ENCODE measurements around the gene HLTF. TPM values are rescaled to one million over a fixed set of nuclear protein-coding genes. Genes with fewer than 3 reads are reported as not detected.
A peak's percentile ranks its signal among the peaks of the same experiment; 100 is the strongest.
"Not testable (repeated sequence)": the region's sequence is repeated elsewhere in the genome, so short reads cannot be mapped to it uniquely, and the experiment has no call there.

HLTF gene
- total RNA-seq, 8 experiments from 2014 or later = 7.5 to 92.1 (median 71.6) TPM

DNA sequence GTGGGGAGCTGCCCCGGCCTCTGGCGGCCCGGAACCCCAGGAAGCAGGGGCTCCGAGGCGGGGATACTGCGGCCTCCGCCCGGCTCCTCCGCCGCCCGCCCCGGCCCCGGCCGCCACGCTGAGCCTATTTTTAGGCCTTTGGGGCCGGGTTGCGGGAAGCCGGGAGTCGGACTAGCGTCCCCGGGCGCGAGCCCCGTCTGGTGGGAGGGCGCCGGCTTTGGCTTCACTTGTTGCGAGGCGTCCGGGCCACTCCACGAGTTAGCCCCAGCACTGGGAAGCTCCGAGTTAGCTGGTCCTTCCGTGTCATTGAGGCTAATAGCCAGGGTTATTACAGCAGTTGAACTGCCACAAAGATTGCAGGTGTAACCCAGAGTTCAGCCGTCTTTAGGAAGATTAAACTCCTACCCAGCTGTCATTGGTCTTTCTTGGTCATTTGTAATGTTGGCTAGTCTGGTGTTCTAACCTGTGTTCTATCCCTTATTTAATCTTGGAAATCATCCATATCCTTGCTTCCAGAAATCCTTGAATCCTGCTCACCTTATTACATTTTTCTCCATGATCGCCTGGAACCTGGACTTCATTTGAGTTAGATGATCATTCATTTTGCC, 94.2 kb downstream of the HLTF start:
- in situ Hi-C loops (cut with MboI; ENCODE audit: low pct_unique_long_range_greater_than_20kb in 2 of 9, low sequenced_read_pairs in 9 of 9, unreplicated experiment in 9 of 9) = no loop called here
- ATAC-seq (replicated peaks in 6 of 8) = peak in 6 of 8 experiments; percentile 15 to 47 (median 30)
- no peaks in the 10 kb centered on the region for H3K4me1 ChIP-seq (replicated peaks in 1 of 2)
- WGBS, 10 experiments = 10 to 100% (median 40%) methylated on average over 1 to 4 of the region's 34 CpGs; no CpG with 5 or more reads in 5 of the 10 experiments
- peak overlapping the region; percentile 3 to 65 for H3K27ac ChIP-seq
- H3K4me3 ChIP-seq = peak overlapping the region; percentile 52 to 76 (median 64)

DNA sequence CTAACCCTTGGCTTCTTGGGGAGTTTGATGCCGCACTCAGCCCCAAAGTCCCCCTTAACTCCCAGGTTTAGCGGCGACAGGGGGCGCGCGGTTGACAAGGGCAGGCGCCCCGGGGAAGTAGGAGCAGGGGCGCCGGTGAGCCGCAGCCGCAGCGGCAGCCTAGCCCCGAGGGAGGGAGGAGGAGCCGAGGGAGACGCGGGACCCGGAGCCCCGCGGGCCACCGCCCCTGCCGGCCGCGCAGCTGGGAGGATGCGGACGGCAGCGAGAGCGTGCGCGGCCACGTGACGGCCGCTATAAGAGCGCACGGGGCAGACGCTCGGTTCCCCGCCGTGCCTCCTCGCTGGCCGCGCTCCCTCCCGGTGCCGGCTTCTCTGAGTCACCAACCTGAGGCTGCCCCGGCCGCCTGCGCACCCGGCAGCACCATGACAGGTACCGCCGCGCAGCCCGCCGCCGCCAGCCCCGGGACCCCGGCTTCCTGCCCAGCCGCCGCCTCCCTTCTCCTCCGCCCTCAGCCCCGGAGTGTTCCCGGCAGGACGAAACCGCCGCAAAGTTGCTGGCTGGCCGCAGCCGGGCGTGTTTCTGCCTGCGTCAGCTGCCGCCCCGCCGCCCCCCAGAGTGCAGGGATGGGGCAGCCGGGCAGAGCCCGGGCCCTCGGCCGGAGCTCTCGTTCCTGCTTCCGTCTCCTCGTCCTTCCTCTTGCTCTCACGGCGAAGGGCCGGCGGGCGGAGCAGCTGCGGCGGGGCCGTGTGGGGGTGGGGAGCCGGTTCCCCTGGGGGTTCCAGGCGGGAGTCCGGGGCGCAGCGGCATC, 94.9 kb downstream of the HLTF start, which contains the start of gene GYG1:
Gene GYG1 (plus strand): TSS at position 322 of the 808 bp plus-strand sequence. CDS start 101 bp downstream, at position 423.
- peak within 1 kb of the TSS; percentile 52 to 76 (median 64) for H3K4me3 ChIP-seq
- peak within 1 kb of the TSS; percentile 3 to 65 for H3K27ac ChIP-seq
- H3K4me1 ChIP-seq (replicated peaks in 1 of 2) = no peaks in the 10 kb centered on the region
- WGBS, 10 experiments = 0 to 22% (median 2%) methylated on average over 1 to 12 of the region's 91 CpGs; no CpG with 5 or more reads in 7 of the 10 experiments
- ATAC-seq (replicated peaks in 6 of 8) = peak; percentile 88 to 96 (median 94)
- in situ Hi-C loops (cut with MboI; ENCODE audit: low pct_unique_long_range_greater_than_20kb in 2 of 9, low sequenced_read_pairs in 9 of 9, unreplicated experiment in 9 of 9) = no loop called here

DNA sequence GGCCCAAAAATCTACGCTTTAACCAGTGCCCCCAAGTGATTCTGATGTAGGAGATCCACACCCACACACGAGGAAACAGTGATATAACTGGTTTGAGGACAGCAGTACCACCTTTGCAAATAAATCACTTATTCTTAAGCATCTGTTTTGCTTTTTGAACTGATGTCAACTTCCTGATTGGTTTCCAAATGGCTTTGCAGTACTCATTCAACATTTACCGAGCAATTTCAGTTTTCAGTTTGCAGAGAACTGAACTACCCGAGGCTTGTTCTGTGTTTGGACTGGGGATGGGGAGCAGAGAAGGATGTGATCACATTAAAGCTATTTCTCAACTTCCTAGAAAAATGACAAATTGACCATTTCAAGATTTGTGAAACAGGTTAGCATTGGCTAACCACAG, 96.1 kb downstream of the HLTF start:
- Histone ChIP-seq H3K4me1 (replicated peaks in 1 of 2) (no peaks in the 10 kb centered on the region), H3K27ac (no peak overlapping the region), H3K4me3 (no peak overlapping the region)
- ATAC-seq (replicated peaks in 6 of 8) = no peak
- 36 to 100% (median 93%) methylated on average over 1 to 4 of the region's 4 CpGs; no CpG with 5 or more reads in 1 of the 10 experiments for WGBS, 10 experiments
- in situ Hi-C loops (cut with MboI; ENCODE audit: low pct_unique_long_range_greater_than_20kb in 2 of 9, low sequenced_read_pairs in 9 of 9, unreplicated experiment in 9 of 9) = no loop called here

DNA sequence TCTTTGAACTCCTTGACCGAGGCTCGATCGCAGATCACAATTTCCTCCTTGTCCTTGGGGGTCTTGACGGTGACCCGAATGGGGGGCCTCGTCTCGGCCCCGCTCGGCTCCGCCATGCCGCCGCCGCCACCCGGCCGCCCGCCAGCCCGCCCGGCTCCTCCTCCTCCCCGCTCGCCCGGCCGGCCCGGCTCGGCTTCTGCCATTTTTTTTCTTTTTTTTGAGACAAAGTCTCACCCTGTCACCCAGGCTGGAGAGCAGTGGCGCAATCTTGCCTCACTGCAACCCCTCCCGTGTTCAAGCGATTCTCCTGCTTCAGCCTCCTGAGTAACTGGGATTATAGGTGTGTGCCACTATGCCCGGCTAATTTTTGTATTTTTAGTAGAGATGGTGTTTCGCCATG, 98.8 kb downstream of the HLTF start:
- H3K27ac ChIP-seq; ATAC-seq (replicated peaks in 6 of 8); H3K4me1 ChIP-seq (replicated peaks in 1 of 2); H3K4me3 ChIP-seq; in situ Hi-C loops (cut with MboI; ENCODE audit: low pct_unique_long_range_greater_than_20kb in 2 of 9, low sequenced_read_pairs in 9 of 9, unreplicated experiment in 9 of 9): not testable (repeated sequence)
- 100% methylated on average over 1 to 6 of the region's 29 CpGs; no CpG with 5 or more reads in 7 of the 10 experiments for whole genome bisulfite sequencing, 10 experiments

DNA sequence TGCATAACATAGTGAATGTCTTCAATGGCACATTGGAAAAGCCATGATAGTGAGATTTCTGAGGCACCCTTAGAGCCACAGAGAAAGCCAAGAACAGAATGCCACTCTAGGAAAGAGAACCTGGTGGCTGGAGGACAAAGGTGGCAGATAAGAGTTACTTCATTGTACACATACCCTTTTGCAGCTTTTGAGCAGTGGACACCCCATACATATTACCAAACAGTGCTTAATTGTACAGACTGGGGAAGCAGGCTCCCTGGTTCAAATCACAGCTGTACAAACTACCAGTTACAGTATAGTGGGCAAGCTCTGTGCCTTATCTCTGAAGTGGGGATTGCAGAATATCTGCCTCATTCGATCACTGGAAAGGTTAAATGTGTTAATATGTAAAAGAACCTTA, 105.1 kb downstream of the HLTF start:
- no peaks in the 10 kb centered on the region for H3K4me1 ChIP-seq (replicated peaks in 1 of 2)
- in situ Hi-C loops (cut with MboI; ENCODE audit: low pct_unique_long_range_greater_than_20kb in 2 of 9, low sequenced_read_pairs in 9 of 9, unreplicated experiment in 9 of 9) = no loop called here
- no peak overlapping the region for H3K4me3 ChIP-seq
- 50 to 100% (median 60%) methylated on average over 1 of the region's 1 CpG; no CpG with 5 or more reads in 3 of the 10 experiments for WGBS, 10 experiments
- H3K27ac ChIP-seq = no peak overlapping the region
- ATAC-seq (replicated peaks in 6 of 8) = no peak

Other genes starting within 250 kb of the HLTF start
- gene CPA3, start 221.2 kb downstream of the HLTF start, total RNA-seq = not detected
- 10 to 100 TPM; 14.0 to 40.3 (median 23.5) TPM for gene GYG1, start 95.0 kb downstream of the HLTF start, total RNA-seq
- 10 to 100 TPM in 5 of 8 experiments, 1 to 10 TPM in 3; 9.3 to 17.6 (median 10.8) TPM for gene HPS3, start 43.1 kb upstream of the HLTF start, total RNA-seq
- 10 to 100 TPM in 2 of 8 experiments, 1 to 10 TPM in 5, under 1 TPM in 1; 0.60 to 37.2 (median 2.4) TPM for gene CP, start 135.3 kb upstream of the HLTF start, total RNA-seq
- gene TM4SF18, start 247.1 kb upstream of the HLTF start, total RNA-seq = under 1 TPM in 7 of 8 experiments, not detected in 1; under 0.01 to 0.86 (median 0.28) TPM

All from motor neuron (in vitro differentiated cells).